Measurements from ENCODE around the gene ALDH4A1. TPM values are rescaled to one million over a fixed set of nuclear protein-coding genes. Genes with fewer than 3 reads are reported as not detected.
A peak's percentile ranks its signal among the peaks of the same experiment; 100 is the strongest.

ALDH4A1 gene
- total and polyA plus RNA-seq, 9 of the 15 experiments (the other 6 are each of a cell fraction or from before 2014, with no cell fraction given): 0.27 to 31.4 (median 16.6) TPM

GRCh38 chr1:18881164-18881563, 21.2 kb downstream of the ALDH4A1 start (continued):
- TF ChIP-seq REST (IDR thresholded peaks at IDR 0.05; ENCODE audit: borderline replicate concordance) (no peak), REST (CRISPR knock-in tag; IDR thresholded peaks at IDR 0.05; ENCODE audit: low read depth) (no peak), SMARCA5 (IDR thresholded peaks at IDR 0.05) (peak; percentile 50; the same call in 1 of the 2 replicates), NR2C2 (CRISPR knock-in tag; IDR thresholded peaks at IDR 0.05) (no peak), NR2C2 (tag; IDR thresholded peaks at IDR 0.05) (no peak), FOXJ3 (CRISPR knock-in tag; IDR thresholded peaks at IDR 0.05) (no peak), SMARCB1 (IDR thresholded peaks at IDR 0.05; ENCODE audit: insufficient read length, low read depth) (no peak), MAFG (tag; conservative IDR thresholded peaks at IDR 0.05) (0 out of 2 replicates have a peak, but pooled peaks have one; percentile 15), PHF20 (IDR thresholded peaks at IDR 0.05; ENCODE audit: partially characterized antibody) (no peak), PATZ1 (CRISPR knock-in tag; IDR thresholded peaks at IDR 0.05; ENCODE audit: borderline replicate concordance) (no peak), ZFP36 (IDR thresholded peaks at IDR 0.05; ENCODE audit: low read depth, low read length, partially characterized antibody) (peak; percentile 89), ZNF316 (IDR thresholded peaks at IDR 0.05) (peak; percentile 12; the same call in 1 of the 2 replicates), ATF3 (IDR thresholded peaks at IDR 0.05) (no peak), ATF3 (CRISPR knock-in tag; conservative IDR thresholded peaks at IDR 0.05) (no peak), DPF2 (IDR thresholded peaks at IDR 0.05) (no peak), BCOR (IDR thresholded peaks at IDR 0.05) (0 out of 2 replicates have a peak, but pooled peaks have one; percentile 56), EP400 (IDR thresholded peaks at IDR 0.05) (no peak)
